ENCODE data around the gene MPZL1.

The MPZL1 gene

GRCh38 chr1:167751676-167752075, 29.9 kb downstream of the MPZL1 start:
- Histone ChIP-seq H3K4me1 (ENCODE audit: insufficient read depth, low read length) (peaks cover 11% of the 10 kb centered on the region; the same call in 1 of the 2 replicates), H3K27ac (ENCODE audit: low read length) (no peak overlapping the region), H3K36me3 (ENCODE audit: insufficient read depth, low read length) (no peaks in the 10 kb centered on the region), H3K9me3 (ENCODE audit: insufficient read depth, low read length, severe bottlenecking) (no peaks in the 10 kb centered on the region), H3K4me2 (ENCODE audit: insufficient read depth, low read length) (no peak overlapping the region), H3K4me3 (ENCODE audit: low read depth in 1 of 2, low read length in 2 of 2) (no peak overlapping the region), H2AFZ (ENCODE audit: low read depth, low read length) (no peak overlapping the region), H3K79me2 (ENCODE audit: insufficient read depth, low read length) (peaks cover 92% of the 10 kb centered on the region), H3K27me3 (ENCODE audit: insufficient read depth, low read length, poor library complexity) (no peaks in the 10 kb centered on the region), H4K20me1 (ENCODE audit: insufficient read depth, low read length) (peaks cover 16% of the 10 kb centered on the region; the same call in 1 of the 2 replicates), H3K9ac (ENCODE audit: low read depth, low read length) (no peak overlapping the region)
- no peak for DNase-seq
- no peak for TF ChIP-seq EZH2 (IDR thresholded peaks at IDR 0.05; ENCODE audit: borderline replicate concordance, low read depth, low read length, severe bottlenecking)
- TF ChIP-seq CTCF (IDR thresholded peaks at IDR 0.05; ENCODE audit: borderline replicate concordance, extremely low read depth, low read length, poor library complexity, severe bottlenecking): no peak
- no peak for ATAC-seq (ENCODE audit: insufficient read depth, low read depth)

DNA sequence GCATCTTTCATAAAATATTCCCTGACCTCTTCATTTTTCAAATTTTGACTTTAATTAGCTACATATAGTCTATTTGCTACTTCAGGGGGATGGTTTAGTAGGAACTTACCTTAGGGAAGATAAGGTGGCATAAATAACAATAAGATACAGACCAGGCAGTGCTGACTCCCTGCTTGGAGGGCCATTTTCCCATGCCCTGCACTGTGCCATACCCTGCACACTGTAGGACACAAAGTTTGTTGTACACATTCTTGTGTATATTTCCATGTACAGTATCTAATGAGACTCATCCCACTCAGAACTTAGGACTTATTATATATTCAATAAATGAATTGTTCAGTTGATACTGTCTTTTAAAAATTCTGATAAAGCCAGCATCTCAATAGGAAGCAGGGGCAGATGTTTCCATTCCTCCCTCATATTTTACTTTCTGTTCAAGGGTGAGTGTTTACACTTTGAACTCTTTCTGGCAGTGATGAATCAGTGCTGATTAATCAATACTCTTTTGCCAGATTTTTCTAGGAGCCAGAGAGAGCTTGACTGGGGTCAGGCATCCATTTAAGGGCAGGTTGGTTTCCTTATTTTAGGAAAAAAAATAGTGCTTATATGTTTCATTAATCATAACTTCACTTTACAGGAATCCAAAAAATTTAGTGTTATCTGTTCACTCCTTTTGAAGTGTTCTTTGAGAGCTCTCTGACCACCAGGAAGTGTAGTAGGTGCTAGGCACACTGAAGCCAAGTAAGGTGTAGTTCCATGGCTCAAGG, 30.6 kb downstream of the MPZL1 start:
- Histone ChIP-seq H3K4me1 (ENCODE audit: insufficient read depth, low read length) (peaks cover 11% of the 10 kb centered on the region; the same call in 1 of the 2 replicates), H4K20me1 (ENCODE audit: insufficient read depth, low read length) (peaks cover 21% of the 10 kb centered on the region; the same call in 1 of the 2 replicates), H3K9me3 (ENCODE audit: insufficient read depth, low read length, severe bottlenecking) (no peaks in the 10 kb centered on the region), H2AFZ (ENCODE audit: low read depth, low read length) (no peak overlapping the region), H3K36me3 (ENCODE audit: insufficient read depth, low read length) (peaks cover 2% of the 10 kb centered on the region; the same call in 1 of the 2 replicates), H3K79me2 (ENCODE audit: insufficient read depth, low read length) (peaks cover 92% of the 10 kb centered on the region), H3K4me2 (ENCODE audit: insufficient read depth, low read length) (no peak overlapping the region), H3K27me3 (ENCODE audit: insufficient read depth, low read length, poor library complexity) (no peaks in the 10 kb centered on the region), H3K9ac (ENCODE audit: low read depth, low read length) (no peak overlapping the region), H3K4me3 (ENCODE audit: low read depth in 1 of 2, low read length in 2 of 2) (no peak overlapping the region), H3K27ac (ENCODE audit: low read length) (peak overlapping the region; percentile 38)
- no peak for DNase-seq
- no peak for TF ChIP-seq EZH2 (IDR thresholded peaks at IDR 0.05; ENCODE audit: borderline replicate concordance, low read depth, low read length, severe bottlenecking)
- no peak for TF ChIP-seq CTCF (IDR thresholded peaks at IDR 0.05; ENCODE audit: borderline replicate concordance, extremely low read depth, low read length, poor library complexity, severe bottlenecking)
- ATAC-seq (ENCODE audit: insufficient read depth, low read depth): no peak

DNA sequence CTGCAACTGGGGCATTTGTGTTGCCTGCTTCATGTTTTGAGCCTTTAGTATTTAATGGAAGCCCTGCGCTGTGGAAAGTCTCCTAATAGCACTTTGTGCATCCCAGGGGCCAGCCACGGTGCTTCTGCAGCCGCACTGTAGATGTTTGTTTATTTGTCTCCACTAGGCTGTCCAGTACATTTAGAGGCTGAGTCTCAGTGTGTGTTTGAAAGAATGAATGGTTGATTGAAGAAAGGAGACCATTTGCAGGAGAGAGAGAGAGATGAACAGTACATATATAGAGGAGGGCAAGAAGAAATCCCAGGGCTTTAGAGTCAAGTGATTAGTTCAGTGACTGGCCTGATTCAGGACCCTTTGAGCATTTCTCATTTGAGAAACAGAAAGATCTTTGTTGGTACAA, 33.9 kb downstream of the MPZL1 start:
- Histone ChIP-seq H2AFZ (ENCODE audit: low read depth, low read length) (no peak overlapping the region), H3K4me3 (ENCODE audit: low read depth in 1 of 2, low read length in 2 of 2) (no peak overlapping the region), H3K36me3 (ENCODE audit: insufficient read depth, low read length) (peaks cover 2% of the 10 kb centered on the region; the same call in 1 of the 2 replicates), H3K27me3 (ENCODE audit: insufficient read depth, low read length, poor library complexity) (no peaks in the 10 kb centered on the region), H4K20me1 (ENCODE audit: insufficient read depth, low read length) (peaks cover 24% of the 10 kb centered on the region; the same call in 1 of the 2 replicates), H3K4me1 (ENCODE audit: insufficient read depth, low read length) (peaks cover 24% of the 10 kb centered on the region), H3K27ac (ENCODE audit: low read length) (no peak overlapping the region), H3K4me2 (ENCODE audit: insufficient read depth, low read length) (no peak overlapping the region), H3K9ac (ENCODE audit: low read depth, low read length) (no peak overlapping the region), H3K9me3 (ENCODE audit: insufficient read depth, low read length, severe bottlenecking) (no peaks in the 10 kb centered on the region), H3K79me2 (ENCODE audit: insufficient read depth, low read length) (peaks cover 85% of the 10 kb centered on the region)
- no peak for ATAC-seq (ENCODE audit: insufficient read depth, low read depth)
- no peak for TF ChIP-seq CTCF (IDR thresholded peaks at IDR 0.05; ENCODE audit: borderline replicate concordance, extremely low read depth, low read length, poor library complexity, severe bottlenecking)
- TF ChIP-seq EZH2 (IDR thresholded peaks at IDR 0.05; ENCODE audit: borderline replicate concordance, low read depth, low read length, severe bottlenecking): no peak
- DNase-seq: no peak

Measured in DND-41 (cell line).